Esophagus muscularis mucosa (tissue), 4 donors: ENCODE measurements around the gene AQP2. TPM values are rescaled to one million over a fixed set of nuclear protein-coding genes. Genes with fewer than 3 reads are reported as not detected.

Source experiments
- DNase-seq: peaks from one replicate; pipeline ENCODE4 v3.0.0-alpha.2; 2017; ENCODE audit errors: extremely low spot score
- H3K27ac ChIP-seq, 4 donors: fragments of 200-600 bp; sonication (generic); replicated peaks in 1 of 4; 1 replicate in 3 of 4; 2 replicates in 1 of 4; pipeline ENCODE4 v1.5.1; 2016 to 2019; ENCODE audit warnings: mild to moderate bottlenecking in 1 of 4
- H3K27me3 ChIP-seq, 4 donors: fragments of 200-600 bp; sonication (generic); one replicate each; pipeline versions ENCODE4 v1.5.1 to v1.6.0; 2016 to 2019
- H3K36me3 ChIP-seq, 4 donors: fragments of 200-600 bp; sonication (generic); one replicate each; pipeline ENCODE4 v1.5.1; 2016 to 2019
- H3K4me1 ChIP-seq, 4 donors: fragments of 200-600 bp; sonication (generic); one replicate each; pipeline ENCODE4 v1.5.1; 2016 to 2019
- H3K4me3 ChIP-seq, 4 donors: fragments of 200-600 bp; sonication (generic); 1 replicate in 2 of 4; 2 replicates in 2 of 4; pipeline ENCODE4 v1.5.1; 2016 to 2019; ENCODE audit warnings: mild to moderate bottlenecking in 4 of 4, moderate library complexity in 1 of 4
- H3K9me3 ChIP-seq, 4 donors: fragments of 200-600 bp; sonication (generic); 1 replicate in 3 of 4; 2 replicates in 1 of 4; pipeline ENCODE4 v1.5.1; 2016 to 2019
- CTCF ChIP-seq, 3 experiments: fragments of 200-600 bp in 2 of 3; fragments of 450-650 bp in 1 of 3; sonication (generic) in 2 of 3; IDR thresholded peaks; one replicate each; pipeline ENCODE4 v1.5.1; 2017 to 2019; ENCODE audit warnings: antibody characterized with exemption in 3 of 3, mild to moderate bottlenecking in 2 of 3, moderate library complexity in 1 of 3
- EP300 ChIP-seq: sonication (generic); formaldehyde crosslinking; IDR thresholded peaks from one replicate; pipeline ENCODE4 v1.6.1; 2017; ENCODE audit warnings: antibody characterized with exemption
- POLR2A ChIP-seq: fragments of 450-650 bp; IDR thresholded peaks from one replicate; pipeline ENCODE4 v1.6.1; 2017; ENCODE audit warnings: antibody characterized with exemption, moderate library complexity, mild to moderate bottlenecking, low read depth
- POLR2AphosphoS5 ChIP-seq, 2 donors: sonication (generic); formaldehyde crosslinking; IDR thresholded peaks; one replicate each; pipeline ENCODE4 v1.6.1; 2017; ENCODE audit warnings: antibody characterized with exemption in 2 of 2
- WGBS: methylation state at CpG from one replicate; pipeline ENCODE4 v1.1.5; 2018; 5-methylcytosine and 5-hydroxymethylcytosine counted together
- intact Hi-C: fragments of 100-400 bp; cut with DNase I; formaldehyde crosslinking; loops from one replicate; pipeline ENCODE4 v1.15.1; 2023
- total RNA-seq, 4 donors: library from RNA; depleted of rRNA; stranded (reverse); fragments of >200 nt; gene quantifications; one replicate each; pipeline versions ENCODE4 v1.1.0 to v1.2.1, GENCODE V29; 2016

AQP2 gene
- total RNA-seq, 4 donors from 2014 or later = not detected

- TF ChIP-seq POLR2AphosphoS5 (IDR thresholded peaks at IDR 0.05) (no peak), CTCF (IDR thresholded peaks at IDR 0.05) (no peak), POLR2A (no peak), EP300 (no peak)
- Histone ChIP-seq H3K27ac (no peak overlapping the region), H3K4me1 (peaks cover 7 to 21% (median 19%) of the 10 kb centered on the region in 4 donors), H3K36me3 (no peaks in the 10 kb centered on the region), H3K4me3 (no peak overlapping the region), H3K27me3 (peaks cover 0 to 24% (median 3%) of the 10 kb centered on the region in 4 donors), H3K9me3 (no peaks in the 10 kb centered on the region)
- no peak for DNase-seq
- 75% methylated on average over 12 of the region's 19 CpGs for WGBS
- intact Hi-C loops = no loop called here
Observed at GRCh38 chr12:49973361-49973830, 22.9 kb downstream of the AQP2 start.

GRCh38 chr12:49974231-49974675, 23.7 kb downstream of the AQP2 start:
- DNase-seq = no peak
- Histone ChIP-seq H3K27me3 (peaks cover 0 to 15% (median 0%) of the 10 kb centered on the region in 4 donors), H3K36me3 (no peaks in the 10 kb centered on the region), H3K4me1 (peaks cover 7 to 23% (median 20%) of the 10 kb centered on the region in 4 donors), H3K27ac (peak overlapping the region in 2 of 4 donors; percentile 51 to 62), H3K4me3 (no peak overlapping the region), H3K9me3 (no peaks in the 10 kb centered on the region)
- intact Hi-C loops = no loop called here
- TF ChIP-seq CTCF (IDR thresholded peaks at IDR 0.05) (peak; percentile 59 to 76 (median 70)), POLR2A (no peak), EP300 (no peak), POLR2AphosphoS5 (IDR thresholded peaks at IDR 0.05) (peak in 1 of 2 donors; percentile 31)
- WGBS = 79% methylated on average over 6 of the region's 15 CpGs

- Histone ChIP-seq H3K27me3 (peaks cover 0 to 11% (median 0%) of the 10 kb centered on the region in 4 donors), H3K4me1 (peaks cover 7 to 23% (median 20%) of the 10 kb centered on the region in 4 donors), H3K4me3 (no peak overlapping the region), H3K36me3 (no peaks in the 10 kb centered on the region), H3K27ac (peak overlapping the region; percentile 2 to 62 (median 54)), H3K9me3 (no peaks in the 10 kb centered on the region)
- TF ChIP-seq CTCF (IDR thresholded peaks at IDR 0.05) (no peak), POLR2A (no peak), POLR2AphosphoS5 (IDR thresholded peaks at IDR 0.05) (no peak), EP300 (no peak)
- DNase-seq = no peak
- 52% methylated on average over 7 of the region's 8 CpGs for whole genome bisulfite sequencing
- intact Hi-C loops = no loop called here
Observed at GRCh38 chr12:49974677-49975317, 24.3 kb downstream of the AQP2 start.

- no peak overlapping the region for H3K4me3 ChIP-seq
- H3K36me3 ChIP-seq = no peaks in the 10 kb centered on the region
- TF ChIP-seq POLR2A = no peak
- no peak for TF ChIP-seq POLR2AphosphoS5 (IDR thresholded peaks at IDR 0.05)
- TF ChIP-seq CTCF (IDR thresholded peaks at IDR 0.05) = no peak
- no peak for TF ChIP-seq EP300
- DNase-seq = no peak
- H3K27me3 ChIP-seq = peaks cover 0 to 5% (median 0%) of the 10 kb centered on the region in 4 donors
- 75% methylated on average over 14 of the region's 17 CpGs for WGBS
- intact Hi-C loops = no loop called here
- H3K9me3 ChIP-seq = no peaks in the 10 kb centered on the region
- H3K27ac ChIP-seq = peak overlapping the region; percentile 2 to 62 (median 54)
- H3K4me1 ChIP-seq = peaks cover 7 to 23% (median 20%) of the 10 kb centered on the region in 4 donors
Observed at GRCh38 chr12:49975318-49975761, 24.8 kb downstream of the AQP2 start.
